K562 (cell line): ENCODE data around the gene SCYL2. TPM values are rescaled to one million over a fixed set of nuclear protein-coding genes. Genes with fewer than 3 reads are reported as not detected.

ENCODE experiments used
- SAFB ChIP-seq: fragments of 200-400 bp; formaldehyde crosslinking; IDR thresholded peaks from 2 replicates; pipeline ENCODE4 v1.6.1; 2017; ENCODE audit warnings: low read depth, low read length, borderline replicate concordance
- ZNF175 ChIP-seq: fragments of 200-800 bp; sonication (Bioruptor generic); IDR thresholded peaks from 2 replicates; pipeline ENCODE4 v1.6.1; 2016; ENCODE audit warnings: low read depth, mild to moderate bottlenecking, missing genetic modification characterization, missing compliant biosample characterization
- ZNF830 ChIP-seq: fragments of 250-450 bp; sonication (Bioruptor Pico); IDR thresholded peaks from 2 replicates; pipeline ENCODE4 v1.5.0; 2021; ENCODE audit warnings: mild to moderate bottlenecking
- polyA plus RNA-seq, 8 experiments: library from polyadenylated mRNA; depleted of rRNA in 4 of 8; stranded (reverse) in 5 of 8; unstranded in 3 of 8; fragments of >200 nt; fragmentation: Nextera tagmentation in 2 of 8; fragmentation: Illumina TruSeq in 1 of 8; extraction: Ambion mirVana in 2 of 8; extraction: Trizol in 1 of 8; gene quantifications; 2 replicates each; pipeline versions ENCODE4 v1.2.1 to v1.2.3, GENCODE V29; 2011 to 2014; ENCODE audit warnings: inconsistent platforms in 1 of 8, missing spikeins in 1 of 8
- total RNA-seq, 7 experiments: library from RNA; depleted of rRNA in 6 of 7; stranded (reverse); fragments of >200 nt in 6 of 7; fragmentation: Illumina TruSeq in 2 of 7; extraction: Trizol in 2 of 7; gene quantifications; 2 replicates each; pipeline versions ENCODE4 v1.2.1 to v1.2.3, GENCODE V29; 2011 to 2021; ENCODE audit warnings: low replicate concordance in 1 of 7
- TF ChIP-seq, protein P1 (sequence below), 2 experiments: fragments of 450-650 bp; formaldehyde crosslinking in 1 of 2; IDR thresholded peaks; 2 replicates each; pipeline versions ENCODE4 v1.4.0 to v1.6.1; 2014 to 2020; ENCODE audit warnings: mild to moderate bottlenecking in 2 of 2, borderline replicate concordance in 1 of 2, low read depth in 1 of 2

Gene SCYL2
- total and polyA plus RNA-seq, 9 of the 15 experiments (the other 6 are each of a cell fraction or from before 2014, with no cell fraction given), result 9.9 to 49.0 (median 32.9) TPM

DNA sequence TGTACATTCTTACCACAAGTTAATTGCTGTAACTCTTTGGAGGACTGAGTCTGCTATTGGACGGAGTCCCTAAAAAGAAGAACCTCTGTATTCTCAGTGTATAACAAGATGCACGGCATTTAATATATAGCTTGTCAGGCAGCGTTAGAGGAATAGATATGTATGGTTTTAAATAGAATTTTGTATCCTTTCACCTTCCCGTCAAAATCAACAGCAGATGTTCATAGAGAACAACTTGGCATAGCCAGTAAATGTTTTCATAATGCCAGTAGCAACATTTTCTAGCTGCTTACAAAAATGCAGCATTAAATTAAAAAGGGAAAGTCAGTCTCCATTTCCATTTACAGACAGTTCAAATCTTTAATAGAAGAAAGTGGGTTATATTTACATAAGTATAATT lies 6.8 kb downstream of the SCYL2 start (continued):
- TF ChIP-seq, protein P1, sequence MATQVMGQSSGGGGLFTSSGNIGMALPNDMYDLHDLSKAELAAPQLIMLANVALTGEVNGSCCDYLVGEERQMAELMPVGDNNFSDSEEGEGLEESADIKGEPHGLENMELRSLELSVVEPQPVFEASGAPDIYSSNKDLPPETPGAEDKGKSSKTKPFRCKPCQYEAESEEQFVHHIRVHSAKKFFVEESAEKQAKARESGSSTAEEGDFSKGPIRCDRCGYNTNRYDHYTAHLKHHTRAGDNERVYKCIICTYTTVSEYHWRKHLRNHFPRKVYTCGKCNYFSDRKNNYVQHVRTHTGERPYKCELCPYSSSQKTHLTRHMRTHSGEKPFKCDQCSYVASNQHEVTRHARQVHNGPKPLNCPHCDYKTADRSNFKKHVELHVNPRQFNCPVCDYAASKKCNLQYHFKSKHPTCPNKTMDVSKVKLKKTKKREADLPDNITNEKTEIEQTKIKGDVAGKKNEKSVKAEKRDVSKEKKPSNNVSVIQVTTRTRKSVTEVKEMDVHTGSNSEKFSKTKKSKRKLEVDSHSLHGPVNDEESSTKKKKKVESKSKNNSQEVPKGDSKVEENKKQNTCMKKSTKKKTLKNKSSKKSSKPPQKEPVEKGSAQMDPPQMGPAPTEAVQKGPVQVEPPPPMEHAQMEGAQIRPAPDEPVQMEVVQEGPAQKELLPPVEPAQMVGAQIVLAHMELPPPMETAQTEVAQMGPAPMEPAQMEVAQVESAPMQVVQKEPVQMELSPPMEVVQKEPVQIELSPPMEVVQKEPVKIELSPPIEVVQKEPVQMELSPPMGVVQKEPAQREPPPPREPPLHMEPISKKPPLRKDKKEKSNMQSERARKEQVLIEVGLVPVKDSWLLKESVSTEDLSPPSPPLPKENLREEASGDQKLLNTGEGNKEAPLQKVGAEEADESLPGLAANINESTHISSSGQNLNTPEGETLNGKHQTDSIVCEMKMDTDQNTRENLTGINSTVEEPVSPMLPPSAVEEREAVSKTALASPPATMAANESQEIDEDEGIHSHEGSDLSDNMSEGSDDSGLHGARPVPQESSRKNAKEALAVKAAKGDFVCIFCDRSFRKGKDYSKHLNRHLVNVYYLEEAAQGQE (IDR thresholded peaks at IDR 0.05; ENCODE audit: borderline replicate concordance), result no peak
- TF ChIP-seq, protein P1 (CRISPR knock-in tag; IDR thresholded peaks at IDR 0.05; ENCODE audit: low read depth), result no peak
- TF ChIP-seq ZNF175 (no peak), ZNF830 (no peak), SAFB (no peak)
- TF ChIP-seq, all 486 proteins: peak for 0
